ENCODE data around the gene SLC2A11.
"Not testable (repeated sequence)": the region's sequence is repeated elsewhere in the genome, so short reads cannot be mapped to it uniquely, and the experiment has no call there.

DNA sequence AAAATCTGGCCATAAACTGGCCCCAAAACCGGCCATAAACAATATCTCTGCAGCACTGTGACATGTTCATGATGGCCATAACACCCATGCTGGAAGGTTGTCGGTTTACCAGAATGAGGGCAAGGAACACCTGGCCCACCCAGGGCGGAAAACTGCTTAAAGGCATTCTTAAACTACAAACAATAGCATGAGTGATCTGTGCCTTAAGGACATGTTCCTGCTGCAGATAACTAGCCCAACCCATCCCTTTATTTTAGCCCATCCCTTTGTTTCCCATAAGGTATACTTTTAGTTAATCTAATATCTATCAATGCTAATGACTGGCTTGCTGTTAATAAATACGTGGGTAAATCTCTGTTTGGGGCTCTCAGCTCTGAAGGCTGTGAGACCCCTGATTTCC is 42.6 kb downstream of the SLC2A11 start:
- TF ChIP-seq EZH2phosphoT487 (IDR thresholded peaks at IDR 0.05; ENCODE audit: insufficient read depth, low read depth); EZH2 (IDR thresholded peaks at IDR 0.05; ENCODE audit: insufficient read depth, poor library complexity, severe bottlenecking): not testable (repeated sequence)

Data from GM23248 (cell line).